GM19043 (cell line): ENCODE results near the gene MAGOH.
"Not testable (repeated sequence)": the region's sequence is repeated elsewhere in the genome, so short reads cannot be mapped to it uniquely, and the experiment has no call there.

Experiments
- ATAC-seq: cut with Tn5 transposase; IDR thresholded peaks from one replicate; pipeline ENCODE4 v1.9.1; 2021; ENCODE audit warnings: low read depth; ENCODE audit not compliant: unreplicated experiment

Gene MAGOH

GRCh38 chr1:53241828-53242227, 3.5 kb upstream of the MAGOH start:
- ATAC-seq: no peak

- ATAC-seq: no peak
Measured at GRCh38 chr1:53237638-53238037, 680 bp downstream of the MAGOH start.

- no peak for ATAC-seq
Measured at GRCh38 chr1:53220962-53221286, 17.4 kb downstream of the MAGOH start.

DNA sequence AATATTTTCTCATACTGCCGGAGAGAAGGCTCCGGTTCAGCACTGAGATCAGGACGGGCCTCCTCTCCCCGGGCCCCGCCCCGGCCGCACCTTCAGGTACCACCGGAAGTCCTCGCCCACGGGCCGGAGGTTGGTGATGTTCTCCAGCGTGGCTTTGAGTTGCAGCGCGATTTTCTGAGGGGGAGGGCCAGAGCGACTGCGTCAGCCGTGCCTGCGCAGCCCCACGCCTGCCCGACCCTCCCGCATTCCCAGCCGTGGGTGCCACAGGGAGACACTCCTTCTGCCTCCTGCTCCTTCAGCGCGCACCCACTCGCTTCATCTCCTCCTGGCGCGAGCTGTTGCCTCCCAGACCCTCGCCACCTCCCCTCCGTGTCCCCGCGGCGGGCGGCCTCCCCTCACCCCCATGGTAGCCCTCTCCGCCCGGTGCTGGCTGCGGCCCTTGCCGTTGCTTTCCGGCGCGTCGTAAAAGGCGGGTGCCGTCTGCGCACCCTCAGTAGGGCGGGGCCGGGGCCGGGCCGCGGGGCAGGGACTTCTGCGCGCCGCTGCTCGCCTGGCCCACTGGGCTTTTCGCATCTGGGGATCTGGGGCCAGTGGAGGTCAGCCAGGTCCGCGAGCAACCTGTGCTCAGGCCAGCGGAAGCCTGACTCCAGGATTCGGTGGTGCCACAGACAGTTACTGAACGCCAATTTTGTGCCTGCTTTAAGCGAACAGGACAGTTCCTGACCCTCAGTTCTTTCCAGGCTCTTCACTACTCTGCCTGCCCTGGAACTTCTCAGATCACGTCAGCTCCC, 18.0 kb downstream of the MAGOH start, which contains the start of gene CZIB:
Gene CZIB, minus strand, starts transcription at position 464 of the 791 bp plus-strand sequence. Its CDS starts 59 bp downstream, at position 405.
- peak; percentile 90 for ATAC-seq

DNA sequence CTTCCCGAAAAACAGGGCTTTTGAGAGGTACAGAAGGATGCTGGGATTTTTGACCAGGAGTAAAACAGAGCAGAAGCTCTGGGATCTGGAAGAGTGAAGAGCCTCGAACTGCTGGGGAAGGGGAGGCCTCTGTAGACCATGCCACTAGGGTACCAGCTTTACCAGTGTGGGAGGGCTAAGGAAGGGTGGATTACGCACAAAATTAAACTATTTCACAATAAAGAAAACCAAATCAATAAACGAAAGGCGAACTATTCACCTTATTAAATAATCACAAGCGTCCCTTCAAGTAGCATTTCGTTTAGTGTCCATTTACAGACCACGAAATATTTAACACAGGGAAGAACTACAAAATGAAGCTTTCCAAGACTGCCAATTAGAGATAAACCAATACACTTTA, 18.6 kb downstream of the MAGOH start:
- ATAC-seq: no peak

GRCh38 chr1:53218201-53218600, 20.1 kb downstream of the MAGOH start:
- ATAC-seq: no peak

DNA sequence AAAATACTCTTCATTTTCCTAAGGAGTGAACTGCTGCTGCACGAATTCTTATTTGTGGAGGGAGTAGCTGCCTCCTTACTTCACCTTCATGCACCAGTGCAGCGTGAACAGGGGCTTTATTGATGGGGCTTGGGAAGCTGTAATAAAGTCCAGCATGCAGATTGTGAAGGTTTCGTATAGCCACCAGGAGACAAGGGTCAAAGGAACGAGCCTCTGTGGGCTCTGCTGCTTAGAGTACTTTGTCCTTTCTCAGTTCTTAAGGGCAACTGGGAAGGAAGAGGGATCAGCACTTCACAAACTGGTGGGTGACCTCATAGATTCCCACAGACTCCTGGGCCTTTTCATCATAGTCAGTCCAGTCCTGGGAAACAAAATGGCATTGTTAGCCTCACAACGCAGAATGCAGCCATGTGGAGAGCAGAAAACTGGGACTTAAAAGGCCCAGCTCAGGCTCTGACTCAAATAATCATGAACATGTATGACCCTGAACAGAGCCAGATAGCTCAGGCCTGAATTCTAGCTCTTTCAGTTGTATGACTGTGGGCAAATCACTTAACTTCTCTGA, 23.9 kb downstream of the MAGOH start:
- ATAC-seq: no peak

- no peak for ATAC-seq
Measured at GRCh38 chr1:53210954-53211353, 27.4 kb downstream of the MAGOH start.

DNA sequence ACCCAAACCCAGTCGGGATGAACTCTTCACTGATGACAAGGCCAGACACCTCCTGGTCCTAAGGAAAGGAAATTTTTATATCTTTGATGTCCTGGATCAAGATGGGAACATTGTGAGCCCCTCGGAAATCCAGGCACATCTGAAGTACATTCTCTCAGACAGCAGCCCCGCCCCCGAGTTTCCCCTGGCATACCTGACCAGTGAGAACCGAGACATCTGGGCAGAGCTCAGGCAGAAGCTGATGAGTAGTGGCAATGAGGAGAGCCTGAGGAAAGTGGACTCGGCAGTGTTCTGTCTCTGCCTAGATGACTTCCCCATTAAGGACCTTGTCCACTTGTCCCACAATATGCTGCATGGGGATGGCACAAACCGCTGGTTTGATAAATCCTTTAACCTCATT, 28.0 kb downstream of the MAGOH start:
- no peak for ATAC-seq

DNA sequence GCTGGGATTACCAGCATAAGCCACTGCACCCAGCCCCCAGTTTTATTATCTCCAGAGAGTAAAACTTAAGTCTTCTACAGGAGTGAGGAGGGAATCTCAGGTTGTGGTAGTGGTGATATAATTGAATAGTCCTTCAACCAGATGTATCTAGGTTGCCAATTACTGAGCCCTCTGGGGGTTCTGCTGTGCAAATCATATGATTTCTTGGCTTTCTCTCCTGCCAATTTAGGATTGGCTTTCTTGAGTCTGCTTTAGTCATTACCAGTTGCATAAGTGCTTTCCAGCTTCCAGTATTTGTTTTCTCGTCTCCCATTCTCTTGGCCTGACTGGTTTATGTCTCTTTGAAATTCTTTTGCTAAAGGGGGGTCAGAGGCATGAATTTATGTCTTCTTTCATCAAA, 30.6 kb downstream of the MAGOH start:
- ATAC-seq: no peak

DNA sequence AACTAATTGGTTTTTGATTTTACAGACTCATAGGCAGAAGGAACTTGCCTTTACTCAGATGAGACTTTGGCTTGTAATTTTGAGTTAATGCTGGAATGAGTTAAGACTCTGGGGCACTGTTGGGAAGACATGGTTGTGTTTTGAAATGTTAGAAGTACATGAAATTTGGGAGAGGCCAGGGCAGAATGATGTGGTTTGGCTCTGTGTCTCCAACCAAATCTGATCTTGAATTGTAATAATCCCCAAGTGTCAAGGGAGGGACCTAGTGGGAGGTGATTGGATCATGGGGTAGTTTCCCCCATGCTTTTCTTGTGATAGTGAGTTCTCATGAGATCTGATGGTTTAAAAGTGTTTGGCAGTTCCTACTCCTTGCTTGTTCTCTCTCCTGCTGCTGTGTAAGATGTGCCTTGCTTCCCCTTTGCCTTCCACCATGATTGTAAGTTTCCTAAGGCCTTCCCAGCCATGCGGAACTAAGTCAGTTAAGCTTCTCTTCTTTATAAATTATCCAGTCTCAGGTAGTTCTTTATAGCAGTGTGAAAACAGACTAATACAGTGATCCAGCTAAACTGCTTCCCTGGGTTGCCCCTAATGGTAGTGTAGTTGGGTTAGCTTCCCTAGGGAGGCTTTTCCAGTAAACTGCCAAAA, 31.5 kb downstream of the MAGOH start:
- ATAC-seq: no peak

DNA sequence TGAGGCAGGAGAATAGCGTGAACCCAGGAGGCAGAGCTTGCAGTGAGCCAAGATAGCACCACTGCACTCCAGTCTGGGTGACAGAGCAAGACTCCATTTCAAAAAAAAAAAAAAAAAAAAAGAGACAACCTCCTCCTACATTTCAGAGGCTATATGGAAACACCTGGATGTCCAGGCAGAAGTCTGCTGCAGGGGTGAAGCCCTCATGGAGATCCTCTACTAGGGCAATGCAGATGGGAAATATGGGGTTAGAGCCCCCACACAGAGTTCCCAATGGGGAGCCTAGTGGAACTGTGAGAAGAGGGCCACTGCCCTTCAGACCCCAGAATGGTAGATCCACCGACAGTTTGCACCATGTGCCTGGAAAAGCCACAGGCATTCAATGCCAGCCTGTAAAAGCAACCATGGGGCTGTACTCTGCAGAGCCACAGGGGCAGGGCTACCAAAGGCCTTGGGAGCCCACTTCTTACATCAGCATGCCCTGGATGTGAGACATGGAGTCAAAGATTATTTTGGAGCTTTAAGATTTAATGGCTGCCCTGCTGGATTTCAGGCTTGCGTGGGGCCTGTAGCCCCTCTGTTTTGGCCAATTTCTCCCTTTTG, 32.1 kb downstream of the MAGOH start:
- ATAC-seq: not testable (repeated sequence)

DNA sequence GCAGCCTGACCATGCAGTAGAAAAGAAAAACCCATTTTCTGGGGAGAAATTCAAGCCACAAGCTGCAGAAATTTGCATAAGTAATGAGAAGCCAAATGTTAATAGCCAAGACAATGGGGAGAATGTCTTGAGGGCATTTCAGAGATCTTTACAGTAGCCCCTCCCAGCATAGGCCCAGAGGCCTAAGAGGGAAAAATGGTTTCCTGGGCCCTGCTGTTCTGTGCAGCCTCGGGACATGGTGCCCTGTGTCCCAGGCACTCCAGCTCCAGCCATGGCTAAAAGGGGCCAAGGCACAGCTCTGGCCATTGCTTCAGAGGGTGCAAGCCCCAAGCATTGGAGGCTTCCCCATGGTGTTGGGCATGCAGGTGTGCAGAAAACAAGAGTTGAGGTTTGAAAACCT, 32.8 kb downstream of the MAGOH start:
- ATAC-seq: not testable (repeated sequence)

DNA sequence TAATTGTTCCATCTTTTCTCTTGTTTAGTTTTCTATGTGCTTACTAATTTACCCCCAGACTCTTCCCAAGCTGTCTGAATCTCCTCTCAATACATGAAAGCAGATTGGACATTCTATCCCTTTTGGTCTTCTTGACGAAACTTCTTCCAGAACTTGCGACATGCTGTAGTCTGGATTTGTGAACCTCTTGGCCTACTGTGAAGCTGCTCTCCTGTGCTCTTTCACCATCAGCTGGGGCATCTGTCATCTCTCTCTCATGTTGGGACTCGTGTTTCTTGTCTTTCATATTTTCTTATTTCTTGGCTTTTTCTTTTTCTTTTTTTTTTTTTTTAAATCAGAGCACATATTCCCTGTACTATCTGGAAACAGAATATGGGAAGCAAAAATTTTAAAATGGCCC, 34.9 kb downstream of the MAGOH start:
- ATAC-seq: no peak

GRCh38 chr1:53198241-53198651, 40.1 kb downstream of the MAGOH start:
- no peak for ATAC-seq

DNA sequence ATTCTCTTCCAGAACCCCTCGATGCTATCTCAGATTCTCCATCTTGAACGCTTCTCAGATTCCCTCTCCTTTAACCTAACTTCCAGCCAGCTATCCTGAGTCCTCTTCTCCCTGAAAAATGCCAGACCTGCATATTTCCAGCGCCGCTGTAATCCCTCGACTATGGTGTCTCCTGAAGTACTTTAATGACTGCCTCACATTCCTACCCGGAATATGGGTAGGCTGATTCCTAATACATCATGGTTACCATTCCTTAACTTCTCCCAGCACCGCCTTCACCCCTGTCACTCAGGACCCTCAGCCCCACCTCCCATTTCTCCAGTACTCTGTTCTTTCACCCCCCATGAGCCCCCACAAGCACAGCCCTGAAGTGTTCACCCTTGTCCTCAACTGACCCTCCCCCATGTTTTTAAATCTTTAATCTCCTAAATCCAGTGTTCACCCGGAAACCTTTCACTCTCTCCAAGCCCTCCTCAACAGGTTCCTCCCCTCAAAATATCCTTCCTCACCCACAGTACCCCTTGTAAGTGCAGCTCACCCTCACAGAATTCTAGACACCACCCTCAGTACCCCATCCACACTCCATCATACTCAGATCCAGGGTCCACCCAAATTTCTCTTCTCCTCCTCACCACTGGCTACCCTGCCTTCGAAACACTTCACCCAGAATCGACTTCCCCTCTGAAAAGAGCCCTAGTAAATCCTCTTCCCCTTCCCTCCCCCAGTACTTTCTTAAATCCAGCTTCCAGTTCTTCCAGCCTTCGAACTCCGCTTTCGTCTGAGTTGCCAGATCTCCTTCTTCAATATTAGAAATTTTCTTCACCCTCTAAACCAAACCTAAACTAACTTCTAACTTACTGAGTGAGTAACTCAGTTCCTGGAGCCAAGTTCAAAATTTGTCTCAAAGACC, 40.8 kb downstream of the MAGOH start:
- no peak for ATAC-seq

DNA sequence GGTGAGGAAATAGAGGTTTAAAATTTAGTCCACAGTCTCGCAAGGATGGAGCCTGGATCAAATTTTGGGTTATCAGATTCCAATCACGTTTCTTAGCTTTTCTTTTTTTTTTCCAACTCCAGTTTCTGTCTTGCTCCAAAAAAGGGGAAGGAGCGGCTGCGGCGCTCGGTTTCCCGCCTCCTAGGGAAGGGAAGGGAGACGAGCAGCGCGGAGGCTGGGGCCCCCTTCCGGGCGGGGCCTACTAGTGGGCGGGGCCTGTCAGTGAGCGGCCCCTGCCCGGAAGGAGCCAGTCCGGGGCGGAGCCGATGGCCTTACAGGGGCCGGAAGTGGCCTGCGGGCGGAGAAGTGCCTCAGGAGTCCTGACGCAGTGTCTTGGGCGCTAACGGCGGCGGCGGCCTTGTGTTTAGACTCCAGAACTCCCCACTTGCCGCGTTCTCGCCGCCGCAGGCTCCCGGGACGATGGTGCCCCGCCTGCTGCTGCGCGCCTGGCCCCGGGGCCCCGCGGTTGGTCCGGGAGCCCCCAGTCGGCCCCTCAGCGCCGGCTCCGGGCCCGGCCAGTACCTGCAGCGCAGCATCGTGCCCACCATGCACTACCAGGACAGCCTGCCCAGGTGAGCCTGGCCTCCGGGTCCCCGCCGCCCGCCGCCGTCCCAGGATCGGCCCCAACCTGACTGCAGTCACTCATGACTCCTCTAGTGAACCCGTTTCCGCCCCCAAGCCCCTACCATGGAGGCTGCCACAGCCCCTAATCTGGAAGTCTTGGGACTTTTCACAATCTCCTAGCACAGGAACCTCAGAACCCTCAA, 41.6 kb downstream of the MAGOH start, which contains the start of gene CPT2:
Gene CPT2, plus strand, starts transcription at position 340 of the 806 bp plus-strand sequence. Its CDS starts 120 bp downstream, at position 460.
- ATAC-seq: peak; percentile 100

- peak; percentile 4 for ATAC-seq
Measured at GRCh38 chr1:53196017-53196484, 42.3 kb downstream of the MAGOH start.

GRCh38 chr1:53195246-53196016, 42.9 kb downstream of the MAGOH start:
- no peak for ATAC-seq
